SJSA1 (cell line): ENCODE measurements around the gene RICTOR. TPM values are rescaled to one million over a fixed set of nuclear protein-coding genes. Genes with fewer than 3 reads are reported as not detected.
A peak's percentile ranks its signal among the peaks of the same experiment; 100 is the strongest.

Experiments
- DNase-seq, 2 experiments: peaks; one replicate each; pipeline ENCODE4 v3.0.0-alpha.2; 2015 to 2020; ENCODE audit warnings: low spot score in 2 of 2, low read depth in 1 of 2
- H3K27ac ChIP-seq: fragments of 250-450 bp; sonication (Bioruptor Pico); 2 replicates; pipeline ENCODE4 v1.5.1; 2020; ENCODE audit warnings: mild to moderate bottlenecking, moderate library complexity
- H3K27me3 ChIP-seq: fragments of 250-450 bp; sonication (Bioruptor Pico); replicated peaks from 2 replicates; pipeline ENCODE4 v1.5.1; 2020; ENCODE audit warnings: mild to moderate bottlenecking, moderate library complexity
- H3K36me3 ChIP-seq: fragments of 250-450 bp; sonication (Bioruptor Pico); 2 replicates; pipeline ENCODE4 v1.5.1; 2020; ENCODE audit warnings: mild to moderate bottlenecking
- H3K4me1 ChIP-seq: fragments of 250-450 bp; sonication (Bioruptor Pico); replicated peaks from 2 replicates; pipeline ENCODE4 v1.6.1; 2021; ENCODE audit warnings: mild to moderate bottlenecking
- H3K4me3 ChIP-seq: fragments of 250-450 bp; sonication (Bioruptor Pico); 2 replicates; pipeline ENCODE4 v1.5.1; 2020; ENCODE audit warnings: mild to moderate bottlenecking
- H3K9me3 ChIP-seq: fragments of 250-450 bp; sonication (Bioruptor Pico); replicated peaks from 2 replicates; pipeline ENCODE4 v1.5.1; 2020; ENCODE audit warnings: mild to moderate bottlenecking
- total RNA-seq: library from RNA; depleted of rRNA; stranded (reverse); fragments of >200 nt; shearing (Covaris generic); gene quantifications from 2 replicates; pipeline ENCODE4 v1.2.3, GENCODE V29; 2014

The RICTOR gene
- total RNA-seq, 1 experiment from 2014 or later, result 16.8 TPM

GRCh38 chr5:38940230-38940858 is 133.9 kb downstream of the RICTOR start:
- peaks cover 21% of the 10 kb centered on the region for H3K36me3 ChIP-seq
- no peaks in the 10 kb centered on the region for H3K4me1 ChIP-seq
- H3K4me3 ChIP-seq, result no peak overlapping the region
- no peaks in the 10 kb centered on the region for H3K27me3 ChIP-seq
- no peaks in the 10 kb centered on the region for H3K9me3 ChIP-seq
- no peak overlapping the region for H3K27ac ChIP-seq
- DNase-seq, result no peak

GRCh38 chr5:38938973-38939372 is 135.2 kb downstream of the RICTOR start:
- Histone ChIP-seq H3K4me1 (no peaks in the 10 kb centered on the region), H3K4me3 (no peak overlapping the region), H3K27me3 (no peaks in the 10 kb centered on the region), H3K36me3 (peaks cover 15% of the 10 kb centered on the region), H3K9me3 (no peaks in the 10 kb centered on the region), H3K27ac (no peak overlapping the region)
- DNase-seq, result no peak

GRCh38 chr5:38938424-38938823 is 135.8 kb downstream of the RICTOR start:
- no peaks in the 10 kb centered on the region for H3K27me3 ChIP-seq
- H3K9me3 ChIP-seq, result no peaks in the 10 kb centered on the region
- no peaks in the 10 kb centered on the region for H3K4me1 ChIP-seq
- DNase-seq, result no peak
- no peak overlapping the region for H3K4me3 ChIP-seq
- H3K27ac ChIP-seq, result no peak overlapping the region
- H3K36me3 ChIP-seq, result peaks cover 19% of the 10 kb centered on the region

GRCh38 chr5:38936269-38936668 is 137.9 kb downstream of the RICTOR start:
- H3K36me3 ChIP-seq, result peaks cover 26% of the 10 kb centered on the region
- no peak overlapping the region for H3K27ac ChIP-seq

GRCh38 chr5:38935437-38935836 is 138.8 kb downstream of the RICTOR start:
- no peak overlapping the region for H3K4me3 ChIP-seq
- H3K9me3 ChIP-seq, result no peaks in the 10 kb centered on the region
- H3K4me1 ChIP-seq, result no peaks in the 10 kb centered on the region
- DNase-seq, result no peak
- no peaks in the 10 kb centered on the region for H3K27me3 ChIP-seq
- H3K36me3 ChIP-seq, result peaks cover 30% of the 10 kb centered on the region
- H3K27ac ChIP-seq, result no peak overlapping the region

More at GRCh38 chr5:38936269-38936668, 137.9 kb downstream of the RICTOR start:
- H3K9me3 ChIP-seq, result no peaks in the 10 kb centered on the region
- no peaks in the 10 kb centered on the region for H3K4me1 ChIP-seq
- no peaks in the 10 kb centered on the region for H3K27me3 ChIP-seq
- DNase-seq, result no peak
- H3K4me3 ChIP-seq, result no peak overlapping the region

GRCh38 chr5:38932854-38933408 is 141.3 kb downstream of the RICTOR start:
- no peak overlapping the region for H3K27ac ChIP-seq
- H3K9me3 ChIP-seq, result no peaks in the 10 kb centered on the region
- peaks cover 42% of the 10 kb centered on the region for H3K36me3 ChIP-seq
- no peak overlapping the region for H3K4me3 ChIP-seq
- H3K4me1 ChIP-seq, result no peaks in the 10 kb centered on the region
- no peak for DNase-seq
- no peaks in the 10 kb centered on the region for H3K27me3 ChIP-seq

GRCh38 chr5:38931731-38932130 is 142.5 kb downstream of the RICTOR start:
- no peak for DNase-seq

GRCh38 chr5:38929838-38930237 is 144.4 kb downstream of the RICTOR start:
- Histone ChIP-seq H3K4me1 (peaks cover 19% of the 10 kb centered on the region), H3K27ac (no peak overlapping the region), H3K9me3 (no peaks in the 10 kb centered on the region), H3K36me3 (peaks cover 65% of the 10 kb centered on the region), H3K27me3 (no peaks in the 10 kb centered on the region), H3K4me3 (no peak overlapping the region)
- no peak for DNase-seq

More at GRCh38 chr5:38931731-38932130, 142.5 kb downstream of the RICTOR start:
- no peaks in the 10 kb centered on the region for H3K9me3 ChIP-seq
- H3K4me1 ChIP-seq, result peaks cover under 1% of the 10 kb centered on the region; the same call in 1 of the 2 replicates
- H3K27me3 ChIP-seq, result no peaks in the 10 kb centered on the region
- no peak overlapping the region for H3K4me3 ChIP-seq
- H3K36me3 ChIP-seq, result peaks cover 52% of the 10 kb centered on the region
- no peak overlapping the region for H3K27ac ChIP-seq

GRCh38 chr5:38927470-38927869 is 146.7 kb downstream of the RICTOR start:
- Histone ChIP-seq H3K36me3 (peaks cover 68% of the 10 kb centered on the region), H3K27me3 (no peaks in the 10 kb centered on the region), H3K27ac (no peak overlapping the region), H3K4me3 (no peak overlapping the region), H3K9me3 (no peaks in the 10 kb centered on the region), H3K4me1 (peaks cover 21% of the 10 kb centered on the region)
- DNase-seq, result no peak

- H3K9me3 ChIP-seq, result no peaks in the 10 kb centered on the region
- H3K27ac ChIP-seq, result peak overlapping the region; percentile 16; the same call in 1 of the 2 replicates
- no peak overlapping the region for H3K4me3 ChIP-seq
- no peaks in the 10 kb centered on the region for H3K27me3 ChIP-seq
- peaks cover 72% of the 10 kb centered on the region for H3K36me3 ChIP-seq
- H3K4me1 ChIP-seq, result peaks cover 21% of the 10 kb centered on the region
- DNase-seq, result peak in 1 of 2 experiments; percentile 15
These were observed 148.1 kb downstream of the RICTOR start for GRCh38 chr5:38926121-38926520.

- H3K27ac ChIP-seq, result peak overlapping the region; percentile 16; the same call in 1 of the 2 replicates
- H3K36me3 ChIP-seq, result peaks cover 69% of the 10 kb centered on the region
- no peaks in the 10 kb centered on the region for H3K27me3 ChIP-seq
- H3K4me1 ChIP-seq, result peaks cover 21% of the 10 kb centered on the region
- no peaks in the 10 kb centered on the region for H3K9me3 ChIP-seq
- peak in 1 of 2 experiments; percentile 44 for DNase-seq
- no peak overlapping the region for H3K4me3 ChIP-seq
These were observed 148.9 kb downstream of the RICTOR start for GRCh38 chr5:38925154-38925925.

GRCh38 chr5:38923661-38924451 is 150.3 kb downstream of the RICTOR start:
- DNase-seq, result no peak
- Histone ChIP-seq H3K9me3 (no peaks in the 10 kb centered on the region), H3K4me3 (no peak overlapping the region), H3K27ac (no peak overlapping the region), H3K36me3 (peaks cover 73% of the 10 kb centered on the region), H3K4me1 (peaks cover 21% of the 10 kb centered on the region), H3K27me3 (no peaks in the 10 kb centered on the region)

- peak; percentile 50 to 63 for DNase-seq
- no peak overlapping the region for H3K4me3 ChIP-seq
- peaks cover 21% of the 10 kb centered on the region for H3K4me1 ChIP-seq
- H3K27ac ChIP-seq, result no peak overlapping the region
- peaks cover 66% of the 10 kb centered on the region for H3K36me3 ChIP-seq
- H3K27me3 ChIP-seq, result no peaks in the 10 kb centered on the region
- no peaks in the 10 kb centered on the region for H3K9me3 ChIP-seq
These were observed 152.0 kb downstream of the RICTOR start for GRCh38 chr5:38922199-38922598.
